HepG2 (cell line): ENCODE data around the gene ZDHHC18. TPM values are rescaled to one million over a fixed set of nuclear protein-coding genes. Genes with fewer than 3 reads are reported as not detected.

Experiments used
- ARID2 ChIP-seq: sonication (generic); formaldehyde crosslinking; IDR thresholded peaks from 2 replicates; pipeline ENCODE4 v1.8.1; 2022; ENCODE audit warnings: mild to moderate bottlenecking, missing genetic modification reagents, borderline replicate concordance
- ATF7-NPFF ChIP-seq: sonication (generic); formaldehyde crosslinking; IDR thresholded peaks from 2 replicates; pipeline ENCODE4 v1.8.1; 2023; ENCODE audit warnings: mild to moderate bottlenecking, low read depth, missing genetic modification reagents, moderate library complexity
- CBX2 ChIP-seq, 2 experiments: fragments of 200-600 bp in 1 of 2; sonication (generic); formaldehyde crosslinking in 1 of 2; IDR thresholded peaks; 2 replicates each; pipeline versions ENCODE4 v1.7.0 to v1.8.1; 2018 to 2022; ENCODE audit warnings: low read depth in 2 of 2, low read length in 1 of 2, mild to moderate bottlenecking in 1 of 2, missing genetic modification reagents in 1 of 2
- CEBPB ChIP-seq: IDR thresholded peaks from 2 replicates; pipeline ENCODE4 v1.6.1; 2011; ENCODE audit warnings: low read depth, low read length, improper control_type of control experiment, borderline replicate concordance
- FOSL2 ChIP-seq: sonication (generic); formaldehyde crosslinking; IDR thresholded peaks from 2 replicates; pipeline ENCODE4 v1.4.0; 2020; ENCODE audit warnings: missing genetic modification reagents
- FOXK2 ChIP-seq: fragments of 450-650 bp; IDR thresholded peaks from 2 replicates; pipeline ENCODE4 v1.6.1; 2016
- HDAC1 ChIP-seq: sonication (generic); formaldehyde crosslinking; IDR thresholded peaks from 2 replicates; pipeline ENCODE4 v1.5.1; 2020; ENCODE audit warnings: mild to moderate bottlenecking, missing genetic modification reagents
- HNRNPL ChIP-seq: fragments of 200-400 bp; formaldehyde crosslinking; IDR thresholded peaks from 2 replicates; pipeline ENCODE4 v1.6.1; 2017; ENCODE audit warnings: mild to moderate bottlenecking, low read depth, low read length
- ISX ChIP-seq: sonication (generic); formaldehyde crosslinking; conservative IDR thresholded peaks from 2 replicates; pipeline ENCODE4 v1.5.0; 2020; ENCODE audit warnings: missing genetic modification reagents
- SALL2 ChIP-seq: sonication (generic); formaldehyde crosslinking; IDR thresholded peaks from 2 replicates; pipeline ENCODE4 v1.8.1; 2023; ENCODE audit warnings: mild to moderate bottlenecking, missing genetic modification reagents, inconsistent platforms
- SP5 ChIP-seq: IDR thresholded peaks from 2 replicates; pipeline ENCODE4 v1.6.1; 2016; ENCODE audit warnings: low read depth, borderline replicate concordance
- TAF15 ChIP-seq: fragments of 200-400 bp; formaldehyde crosslinking; IDR thresholded peaks from one replicate; pipeline ENCODE4 v1.6.1; 2018; ENCODE audit warnings: mild to moderate bottlenecking, low read depth, low read length; ENCODE audit not compliant: poor library complexity, severe bottlenecking
- ZFP82 ChIP-seq: sonication (generic); formaldehyde crosslinking; IDR thresholded peaks from 2 replicates; pipeline ENCODE4 v1.5.1; 2020; ENCODE audit warnings: mild to moderate bottlenecking, missing genetic modification reagents, borderline replicate concordance
- ZNF101 ChIP-seq: sonication (generic); formaldehyde crosslinking; IDR thresholded peaks from 2 replicates; pipeline ENCODE4 v1.4.0; 2020; ENCODE audit warnings: mild to moderate bottlenecking, low read depth, missing genetic modification reagents, borderline replicate concordance
- ZNF234 ChIP-seq: sonication (generic); formaldehyde crosslinking; conservative IDR thresholded peaks from 2 replicates; pipeline ENCODE4 v1.5.1; 2020; ENCODE audit warnings: mild to moderate bottlenecking, missing genetic modification reagents
- ZNF235 ChIP-seq: sonication (generic); formaldehyde crosslinking; IDR thresholded peaks from 2 replicates; pipeline ENCODE4 v1.8.1; 2023; ENCODE audit warnings: mild to moderate bottlenecking, missing genetic modification reagents, borderline replicate concordance
- ZNF260 ChIP-seq: sonication (generic); formaldehyde crosslinking; IDR thresholded peaks from 2 replicates; pipeline ENCODE4 v1.4.0; 2020; ENCODE audit warnings: missing genetic modification reagents, low read depth, mild to moderate bottlenecking, borderline replicate concordance
- ZNF558 ChIP-seq: sonication (generic); formaldehyde crosslinking; IDR thresholded peaks from 2 replicates; pipeline ENCODE4 v1.9.0; 2022; ENCODE audit warnings: mild to moderate bottlenecking, missing genetic modification reagents, borderline replicate concordance
- ZNF703 ChIP-seq: sonication (generic); formaldehyde crosslinking; IDR thresholded peaks from 2 replicates; pipeline ENCODE4 v1.5.1; 2020; ENCODE audit warnings: missing genetic modification reagents, mild to moderate bottlenecking, moderate library complexity, borderline replicate concordance
- ZNF720 ChIP-seq: sonication (generic); formaldehyde crosslinking; IDR thresholded peaks from 2 replicates; pipeline ENCODE4 v1.4.0; 2020; ENCODE audit warnings: missing genetic modification reagents
- ZNF724P ChIP-seq: sonication (generic); formaldehyde crosslinking; IDR thresholded peaks from 2 replicates; pipeline ENCODE4 v1.8.0; 2022; ENCODE audit warnings: missing genetic modification reagents, borderline replicate concordance
- polyA plus RNA-seq, 8 experiments: library from polyadenylated mRNA; depleted of rRNA in 3 of 8; stranded (reverse) in 7 of 8; unstranded in 1 of 8; fragments of >200 nt; fragmentation: Illumina TruSeq in 4 of 8; extraction: Trizol in 4 of 8; gene quantifications; 2 replicates each; pipeline versions ENCODE4 v1.2.1 to v1.2.3, GENCODE V29; 2011 to 2016; ENCODE audit warnings: low read depth in 4 of 8, missing spikeins in 1 of 8, mixed read lengths in 1 of 8; ENCODE audit not compliant: insufficient read depth in 1 of 8
- total RNA-seq, 5 experiments: library from RNA; depleted of rRNA; stranded (reverse); fragments of >200 nt; fragmentation: Illumina TruSeq; extraction: Trizol; gene quantifications; 2 replicates each; pipeline ENCODE4 v1.2.3, GENCODE V29; 2016; ENCODE audit warnings: low read depth in 1 of 5
- TF ChIP-seq, protein P1 (sequence below): sonication (generic); formaldehyde crosslinking; IDR thresholded peaks from 2 replicates; pipeline ENCODE4 v1.4.0; 2020; ENCODE audit warnings: mild to moderate bottlenecking, missing genetic modification reagents
- TF ChIP-seq, protein P2 (sequence below): sonication (generic); formaldehyde crosslinking; IDR thresholded peaks from 2 replicates; pipeline ENCODE4 v1.4.0; 2020; ENCODE audit warnings: missing genetic modification reagents
- TF ChIP-seq, protein P3 (sequence below): sonication (generic); formaldehyde crosslinking; IDR thresholded peaks from 2 replicates; pipeline ENCODE4 v1.4.0; 2020; ENCODE audit warnings: missing genetic modification reagents, low read depth, mild to moderate bottlenecking, borderline replicate concordance
- TF ChIP-seq, protein P4 (sequence below): sonication (generic); formaldehyde crosslinking; IDR thresholded peaks from 2 replicates; pipeline ENCODE4 v1.8.0; 2022; ENCODE audit warnings: mild to moderate bottlenecking, missing genetic modification reagents, moderate library complexity

Gene ZDHHC18
- total and polyA plus RNA-seq, 2 of the 13 experiments (the other 11 are each of a cell fraction or from before 2014, with no cell fraction given), result 13.2 to 35.3 TPM

DNA sequence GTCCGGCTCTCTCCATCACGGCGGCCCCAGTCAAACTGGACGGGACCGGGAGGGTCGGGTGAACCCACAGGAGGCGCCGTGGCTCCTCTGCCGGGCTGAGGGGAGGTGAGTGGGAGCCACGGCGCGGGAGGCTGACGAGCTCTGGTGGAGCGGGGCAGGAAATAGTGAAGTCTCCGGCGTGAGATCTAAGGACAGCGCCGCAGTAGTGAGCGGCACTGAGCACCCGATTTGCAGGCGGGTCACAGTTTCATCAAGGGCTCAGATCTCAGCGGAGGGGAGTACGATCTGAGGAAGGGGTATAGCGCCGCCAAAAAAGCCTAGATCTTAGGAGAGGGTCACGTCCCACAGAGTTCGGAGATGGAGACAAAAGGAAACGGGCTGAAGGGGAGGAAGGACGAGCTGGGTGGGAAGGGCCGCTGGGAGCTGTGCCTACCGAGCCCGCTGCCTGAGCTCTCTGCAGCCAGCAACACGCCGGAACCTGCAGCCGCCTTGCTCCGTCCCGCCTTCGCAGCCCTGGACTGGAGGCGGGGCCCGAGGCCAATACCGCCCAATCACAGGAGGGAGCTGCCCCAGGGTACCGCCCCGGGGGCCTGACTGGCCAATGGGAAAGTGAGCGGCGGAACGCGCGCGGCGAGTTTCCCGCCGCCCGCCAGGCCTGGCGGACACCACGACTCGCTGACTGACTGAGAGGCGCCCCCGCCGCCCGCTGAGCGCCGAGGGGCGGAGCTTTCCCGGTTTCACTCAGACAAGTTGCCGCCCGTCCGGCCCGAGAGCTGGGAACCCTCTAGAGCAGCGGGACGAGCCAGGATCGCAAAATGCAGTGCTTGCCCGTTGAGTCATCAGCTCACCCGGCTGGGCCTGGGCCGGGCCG, 38.4 kb downstream of the ZDHHC18 start (continued):
- no peak for TF ChIP-seq ZNF234 (CRISPR knock-in tag)
- no peak for TF ChIP-seq TAF15
- TF ChIP-seq SP5 (CRISPR knock-in tag), result peak; percentile 63; the same call in 1 of the 2 replicates
- TF ChIP-seq SALL2 (CRISPR knock-in tag), result peak; percentile 72; the same call in 1 of the 2 replicates
- no peak for TF ChIP-seq ZNF260 (CRISPR knock-in tag)
- TF ChIP-seq CBX2 (IDR thresholded peaks at IDR 0.05; ENCODE audit: low read depth, low read length), result no peak
- TF ChIP-seq CBX2 (CRISPR knock-in tag; IDR thresholded peaks at IDR 0.05; ENCODE audit: low read depth), result no peak; the same call in 1 of the 2 replicates
- TF ChIP-seq, protein P1, sequence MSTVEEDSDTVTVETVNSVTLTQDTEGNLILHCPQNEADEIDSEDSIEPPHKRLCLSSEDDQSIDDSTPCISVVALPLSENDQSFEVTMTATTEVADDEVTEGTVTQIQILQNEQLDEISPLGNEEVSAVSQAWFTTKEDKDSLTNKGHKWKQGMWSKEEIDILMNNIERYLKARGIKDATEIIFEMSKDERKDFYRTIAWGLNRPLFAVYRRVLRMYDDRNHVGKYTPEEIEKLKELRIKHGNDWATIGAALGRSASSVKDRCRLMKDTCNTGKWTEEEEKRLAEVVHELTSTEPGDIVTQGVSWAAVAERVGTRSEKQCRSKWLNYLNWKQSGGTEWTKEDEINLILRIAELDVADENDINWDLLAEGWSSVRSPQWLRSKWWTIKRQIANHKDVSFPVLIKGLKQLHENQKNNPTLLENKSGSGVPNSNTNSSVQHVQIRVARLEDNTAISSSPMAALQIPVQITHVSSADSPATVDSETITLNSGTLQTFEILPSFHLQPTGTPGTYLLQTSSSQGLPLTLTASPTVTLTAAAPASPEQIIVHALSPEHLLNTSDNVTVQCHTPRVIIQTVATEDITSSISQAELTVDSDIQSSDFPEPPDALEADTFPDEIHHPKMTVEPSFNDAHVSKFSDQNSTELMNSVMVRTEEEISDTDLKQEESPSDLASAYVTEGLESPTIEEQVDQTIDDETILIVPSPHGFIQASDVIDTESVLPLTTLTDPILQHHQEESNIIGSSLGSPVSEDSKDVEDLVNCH, result no peak
- TF ChIP-seq FOSL2 (CRISPR knock-in tag), result peak; percentile 78
- TF ChIP-seq ZNF235 (CRISPR knock-in tag), result no peak
- TF ChIP-seq ZFP82 (CRISPR knock-in tag), result no peak
- peak; percentile 90; the same call in 1 of the 2 replicates for TF ChIP-seq ZNF724P (CRISPR knock-in tag)
- TF ChIP-seq, protein P2, sequence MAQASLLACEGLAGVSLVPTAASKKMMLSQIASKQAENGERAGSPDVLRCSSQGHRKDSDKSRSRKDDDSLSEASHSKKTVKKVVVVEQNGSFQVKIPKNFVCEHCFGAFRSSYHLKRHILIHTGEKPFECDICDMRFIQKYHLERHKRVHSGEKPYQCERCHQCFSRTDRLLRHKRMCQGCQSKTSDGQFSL (CRISPR knock-in tag), result no peak
- 0 out of 2 replicates have a peak, but pooled peaks have one; percentile 39 for TF ChIP-seq ISX
- peak; percentile 49; the same call in 1 of the 2 replicates for TF ChIP-seq ARID2 (CRISPR knock-in tag)
- TF ChIP-seq, protein P3, sequence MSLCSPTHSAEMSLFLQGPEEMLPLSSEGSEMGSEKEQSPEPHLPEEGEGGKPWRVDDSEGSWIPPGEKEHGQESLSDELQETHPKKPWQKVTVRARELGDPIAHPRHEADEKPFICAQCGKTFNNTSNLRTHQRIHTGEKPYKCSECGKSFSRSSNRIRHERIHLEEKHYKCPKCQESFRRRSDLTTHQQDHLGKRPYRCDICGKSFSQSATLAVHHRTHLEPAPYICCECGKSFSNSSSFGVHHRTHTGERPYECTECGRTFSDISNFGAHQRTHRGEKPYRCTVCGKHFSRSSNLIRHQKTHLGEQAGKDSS, result no peak
- no peak for TF ChIP-seq FOXK2
- peak; percentile 90; the same call in 1 of the 2 replicates for TF ChIP-seq ZNF558 (CRISPR knock-in tag)
- TF ChIP-seq ATF7-NPFF, result peak; percentile 95
- no peak for TF ChIP-seq HNRNPL
- TF ChIP-seq ZNF101 (CRISPR knock-in tag), result no peak
- no peak for TF ChIP-seq CEBPB
- TF ChIP-seq ZNF720 (CRISPR knock-in tag), result no peak
- TF ChIP-seq, protein P4, sequence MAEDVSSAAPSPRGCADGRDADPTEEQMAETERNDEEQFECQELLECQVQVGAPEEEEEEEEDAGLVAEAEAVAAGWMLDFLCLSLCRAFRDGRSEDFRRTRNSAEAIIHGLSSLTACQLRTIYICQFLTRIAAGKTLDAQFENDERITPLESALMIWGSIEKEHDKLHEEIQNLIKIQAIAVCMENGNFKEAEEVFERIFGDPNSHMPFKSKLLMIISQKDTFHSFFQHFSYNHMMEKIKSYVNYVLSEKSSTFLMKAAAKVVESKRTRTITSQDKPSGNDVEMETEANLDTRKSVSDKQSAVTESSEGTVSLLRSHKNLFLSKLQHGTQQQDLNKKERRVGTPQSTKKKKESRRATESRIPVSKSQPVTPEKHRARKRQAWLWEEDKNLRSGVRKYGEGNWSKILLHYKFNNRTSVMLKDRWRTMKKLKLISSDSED, result no peak
- TF ChIP-seq HDAC1 (CRISPR knock-in tag), result peak; percentile 49; the same call in 1 of the 2 replicates
- no peak for TF ChIP-seq ZNF703
